Measurements from ENCODE around the gene CACNA1S. TPM values are rescaled to one million over a fixed set of nuclear protein-coding genes. Genes with fewer than 3 reads are reported as not detected.

Gene CACNA1S
- polyA plus RNA-seq (ENCODE audit: insufficient read length in 10 of 10) = 10 to 100 TPM; 21.3 to 56.2 (median 40.1) TPM
- long read RNA-seq, donor 1 = 0 reads
- long read RNA-seq, donor 2 = 0 reads
- long read RNA-seq, donor 3 = 0 reads
- long read RNA-seq, donor 4, full-length matches to known transcripts = 1 of 1 reads
- long read RNA-seq, donor 4, partial matches to known transcripts = 0 of 1 reads
- long read RNA-seq, donor 4, other reads (novel, unspliced or antisense) = 0 of 1 reads
- long read RNA-seq, donor 5, full-length matches to known transcripts = 1 of 10 reads
- long read RNA-seq, donor 5, partial matches to known transcripts = 9 of 10 reads
- long read RNA-seq, donor 5, other reads (novel, unspliced or antisense) = 0 of 10 reads
- long read RNA-seq, donor 6 = 0 reads
- long read RNA-seq, donor 7 = 0 reads
- long read RNA-seq, donor 8 = 0 reads
- long read RNA-seq, donor 9 = 0 reads

GRCh38 chr1:201112173-201112731 is at the start of gene CACNA1S:
TSS of gene CACNA1S (minus strand) at chr1:201112426. CDS start at chr1:201112339, 87 bp downstream.
- peak in 2 of 3 donors; percentile 54 to 56 for DNase-seq

- no peak for DNase-seq
These were observed 45.7 kb upstream of the CACNA1S start for GRCh38 chr1:201157949-201158348.

- no peak for DNase-seq
These were observed 44.6 kb upstream of the CACNA1S start for GRCh38 chr1:201156819-201157218.

- DNase-seq = no peak
These were observed 44.1 kb upstream of the CACNA1S start for GRCh38 chr1:201156346-201156745.

GRCh38 chr1:201155354-201155753 is 43.1 kb upstream of the CACNA1S start:
- DNase-seq = no peak

GRCh38 chr1:201154389-201155165 is 42.4 kb upstream of the CACNA1S start, which contains the start of gene TMEM9:
TSS of gene TMEM9 (minus strand) at chr1:201154474. CDS start at chr1:201153923, 551 bp downstream.
- DNase-seq = peak; percentile 97 to 99 (median 99)

- peak in 1 of 3 donors; percentile 93 for DNase-seq
These were observed 41.5 kb upstream of the CACNA1S start for GRCh38 chr1:201153474-201154388.

GRCh38 chr1:201149400-201149799 is 37.2 kb upstream of the CACNA1S start:
- no peak for DNase-seq

- DNase-seq = no peak
These were observed 35.3 kb upstream of the CACNA1S start for GRCh38 chr1:201147396-201148015.

- DNase-seq = no peak
These were observed 34.6 kb upstream of the CACNA1S start for GRCh38 chr1:201146626-201147390.

- DNase-seq = no peak
These were observed 33.6 kb upstream of the CACNA1S start for GRCh38 chr1:201145816-201146215.

GRCh38 chr1:201145132-201145531 is 32.9 kb upstream of the CACNA1S start:
- DNase-seq = no peak

GRCh38 chr1:201144701-201145100 is 32.5 kb upstream of the CACNA1S start:
- no peak for DNase-seq

- no peak for DNase-seq
These were observed 31.8 kb upstream of the CACNA1S start for GRCh38 chr1:201143726-201144635.

GRCh38 chr1:201142849-201143725 is 30.9 kb upstream of the CACNA1S start:
- peak in 1 of 3 donors; percentile 69 for DNase-seq

GRCh38 chr1:201142011-201142848 is 30.0 kb upstream of the CACNA1S start:
- peak; percentile 33 to 92 (median 76) for DNase-seq

GRCh38 chr1:201141418-201141817 is 29.2 kb upstream of the CACNA1S start:
- no peak for DNase-seq
